GM12865 (cell line): Measurements from ENCODE around the gene RHOF.

Experiments
- DNase-seq: peaks from one replicate; pipeline ENCODE4 v3.0.0; 2010; ENCODE audit warnings: low read depth
- H3K4me3 ChIP-seq: 2 replicates; pipeline ENCODE4 v1.5.1; 2011; ENCODE audit warnings: mild to moderate bottlenecking, low read depth, low read length, control low read depth
- TF ChIP-seq, protein P1 (sequence below): IDR thresholded peaks from 2 replicates; pipeline ENCODE4 v1.5.1; 2011; ENCODE audit warnings: low read length, control low read depth, low read depth, inconsistent platforms; ENCODE audit not compliant: insufficient read depth; ENCODE audit errors: missing control alignments

The RHOF gene

DNA sequence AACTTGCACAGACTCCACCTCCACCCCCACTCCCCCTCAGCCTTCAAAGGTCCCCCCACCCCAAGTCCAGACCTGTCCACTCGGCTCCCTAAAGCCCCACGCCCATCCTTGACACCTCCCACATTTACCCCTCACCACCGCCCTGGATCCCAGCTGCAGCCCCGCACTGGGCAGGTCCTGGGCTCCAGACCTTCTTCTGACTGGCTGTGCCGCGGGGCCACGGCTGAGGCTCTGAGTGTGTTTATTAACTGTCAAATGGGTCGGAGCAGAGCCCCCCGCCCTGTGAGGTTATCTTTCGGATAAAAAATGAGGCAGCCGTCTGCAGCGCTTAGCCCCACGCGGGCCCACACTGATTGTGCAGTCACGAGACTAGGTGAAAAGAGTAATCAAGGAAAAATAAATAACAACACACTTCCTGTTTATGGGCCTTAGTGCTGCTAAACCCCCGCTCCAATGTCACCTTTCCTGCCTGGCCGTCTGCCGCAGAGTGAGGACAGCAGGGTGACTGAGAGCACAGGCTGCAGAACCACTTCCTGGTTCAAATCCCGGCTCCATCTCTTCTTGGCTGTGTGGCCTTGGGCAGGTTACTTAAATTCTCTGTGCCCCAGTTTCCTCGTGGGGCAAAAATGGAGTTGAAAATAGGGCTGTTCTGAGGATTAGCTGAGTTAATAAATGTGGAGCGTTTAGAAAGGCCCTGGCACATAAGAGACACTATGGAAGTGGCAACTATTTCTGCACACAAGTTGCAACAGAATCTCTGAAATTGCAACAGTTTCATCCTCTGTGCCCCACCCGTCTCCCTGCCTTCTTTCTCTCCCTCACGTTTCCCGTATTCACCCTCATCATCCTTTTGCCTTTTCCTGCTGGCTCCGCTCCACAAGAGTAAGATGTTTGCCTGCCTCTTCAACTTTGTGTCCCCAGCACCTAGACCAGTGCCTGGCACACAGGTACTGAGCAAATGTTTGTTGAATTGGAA, 19.7 kb upstream of the RHOF start:
- no peak for DNase-seq
- H3K4me3 ChIP-seq, result no peak overlapping the region; the same call in 1 of the 2 replicates
- TF ChIP-seq, protein P1, sequence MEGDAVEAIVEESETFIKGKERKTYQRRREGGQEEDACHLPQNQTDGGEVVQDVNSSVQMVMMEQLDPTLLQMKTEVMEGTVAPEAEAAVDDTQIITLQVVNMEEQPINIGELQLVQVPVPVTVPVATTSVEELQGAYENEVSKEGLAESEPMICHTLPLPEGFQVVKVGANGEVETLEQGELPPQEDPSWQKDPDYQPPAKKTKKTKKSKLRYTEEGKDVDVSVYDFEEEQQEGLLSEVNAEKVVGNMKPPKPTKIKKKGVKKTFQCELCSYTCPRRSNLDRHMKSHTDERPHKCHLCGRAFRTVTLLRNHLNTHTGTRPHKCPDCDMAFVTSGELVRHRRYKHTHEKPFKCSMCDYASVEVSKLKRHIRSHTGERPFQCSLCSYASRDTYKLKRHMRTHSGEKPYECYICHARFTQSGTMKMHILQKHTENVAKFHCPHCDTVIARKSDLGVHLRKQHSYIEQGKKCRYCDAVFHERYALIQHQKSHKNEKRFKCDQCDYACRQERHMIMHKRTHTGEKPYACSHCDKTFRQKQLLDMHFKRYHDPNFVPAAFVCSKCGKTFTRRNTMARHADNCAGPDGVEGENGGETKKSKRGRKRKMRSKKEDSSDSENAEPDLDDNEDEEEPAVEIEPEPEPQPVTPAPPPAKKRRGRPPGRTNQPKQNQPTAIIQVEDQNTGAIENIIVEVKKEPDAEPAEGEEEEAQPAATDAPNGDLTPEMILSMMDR, result no peak

DNA sequence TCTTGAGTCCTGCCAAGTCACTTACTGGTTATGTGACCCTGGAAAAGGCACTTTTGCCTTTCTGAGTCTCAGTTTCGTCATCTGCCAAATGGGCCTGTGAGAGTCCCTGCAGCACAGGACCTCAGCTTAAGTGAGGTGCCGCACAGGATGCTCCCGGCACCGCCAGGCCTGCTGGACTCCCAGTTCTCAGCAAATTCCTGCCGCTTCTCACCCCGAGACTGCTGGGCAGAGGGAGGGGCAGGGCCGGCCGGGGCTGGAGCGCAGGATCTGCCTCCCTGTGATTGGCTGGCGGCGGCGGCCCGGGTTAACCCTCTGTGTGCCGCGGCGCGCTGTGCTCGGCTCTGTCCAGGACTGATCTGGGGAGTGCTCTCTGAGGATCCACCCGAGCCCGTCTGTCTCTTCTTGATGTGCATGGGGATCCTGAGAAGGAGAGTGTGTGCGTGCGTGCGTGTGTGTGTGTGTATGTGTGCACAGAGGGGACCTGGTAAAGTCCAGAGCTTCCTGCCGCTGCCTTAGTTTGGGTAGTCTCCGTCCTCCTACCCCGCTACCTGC, 18.9 kb upstream of the RHOF start:
- peak; percentile 48 for DNase-seq
- TF ChIP-seq, protein P1, result no peak
- peak overlapping the region; percentile 73 for H3K4me3 ChIP-seq

DNA sequence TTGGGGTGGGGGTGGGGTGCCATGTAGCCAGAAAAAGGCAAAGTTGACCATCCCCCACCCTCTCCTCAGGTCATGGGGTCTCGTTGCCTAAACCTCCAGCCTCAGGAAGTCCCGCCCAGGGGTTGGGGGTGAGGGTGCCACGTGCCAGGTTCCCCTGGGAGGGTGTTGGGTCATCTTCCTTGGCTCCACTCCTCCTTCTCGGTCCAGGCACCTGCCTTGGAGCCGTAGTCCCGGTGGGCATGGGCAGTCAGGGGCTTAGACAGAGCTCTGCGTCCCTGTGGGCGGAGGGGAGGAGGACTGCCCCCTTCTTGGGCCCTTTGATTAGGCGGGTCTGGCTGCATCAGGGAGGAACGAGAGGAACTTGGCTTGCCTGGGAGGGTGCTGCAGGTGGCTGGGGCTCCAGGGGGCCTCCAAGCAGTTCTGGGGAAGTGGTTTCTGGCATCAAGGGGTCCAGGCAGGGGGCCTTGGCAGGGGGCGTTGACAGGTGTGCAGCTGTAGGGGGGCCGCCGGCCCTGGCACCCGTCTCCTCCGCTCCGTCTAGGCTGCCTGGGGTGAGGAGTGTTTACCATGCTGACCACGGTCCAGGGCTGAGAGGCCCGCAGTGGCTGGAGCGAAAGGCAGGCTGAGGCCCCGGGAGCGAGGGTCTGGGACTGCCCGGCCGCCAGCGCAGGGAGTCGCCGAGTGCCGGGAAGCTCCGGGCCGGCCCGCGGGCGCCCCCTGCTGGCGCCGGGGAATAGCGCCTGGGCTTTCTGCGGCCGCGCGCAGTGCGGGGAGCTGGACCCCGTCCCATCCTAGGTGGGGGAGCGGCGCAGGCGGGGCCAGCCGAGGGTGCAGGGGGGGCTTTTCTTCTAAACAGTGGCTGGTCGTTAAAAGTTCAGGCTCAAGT, 18.2 kb upstream of the RHOF start:
- peak; percentile 65 for DNase-seq
- peak overlapping the region; percentile 73 for H3K4me3 ChIP-seq
- TF ChIP-seq, protein P1, result peak; percentile 91

DNA sequence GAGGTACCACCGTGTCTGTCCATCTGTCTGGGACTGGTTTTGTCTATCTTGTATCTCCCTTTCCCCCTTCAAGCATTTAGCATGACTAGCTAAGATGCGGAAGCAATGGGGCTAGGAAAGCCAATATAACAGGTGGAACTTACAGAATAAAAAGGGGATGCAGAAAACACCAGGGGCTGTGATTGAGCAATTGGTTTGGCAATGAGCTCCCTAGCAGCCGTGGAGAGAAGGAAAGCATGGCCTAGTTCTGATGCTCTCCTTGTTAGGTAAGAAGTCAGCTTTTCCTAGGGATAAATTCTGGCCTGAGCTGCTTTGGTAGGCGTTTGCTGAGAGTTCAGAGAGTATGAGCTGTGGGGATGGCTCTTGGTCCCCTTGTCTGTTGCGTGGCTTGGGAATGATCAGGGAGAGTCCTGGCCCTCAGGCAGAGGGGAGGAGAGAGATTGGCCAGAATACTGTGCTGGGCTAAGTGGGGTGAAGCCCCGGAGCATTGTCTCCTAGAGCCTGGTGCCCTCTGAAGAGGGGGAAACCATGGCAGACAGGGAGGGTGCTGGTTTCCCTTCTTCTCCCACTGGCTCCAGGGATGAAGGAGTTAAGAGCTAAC, 17.4 kb upstream of the RHOF start:
- peak overlapping the region; percentile 73; the same call in 1 of the 2 replicates for H3K4me3 ChIP-seq
- DNase-seq, result no peak
- TF ChIP-seq, protein P1, result no peak

DNA sequence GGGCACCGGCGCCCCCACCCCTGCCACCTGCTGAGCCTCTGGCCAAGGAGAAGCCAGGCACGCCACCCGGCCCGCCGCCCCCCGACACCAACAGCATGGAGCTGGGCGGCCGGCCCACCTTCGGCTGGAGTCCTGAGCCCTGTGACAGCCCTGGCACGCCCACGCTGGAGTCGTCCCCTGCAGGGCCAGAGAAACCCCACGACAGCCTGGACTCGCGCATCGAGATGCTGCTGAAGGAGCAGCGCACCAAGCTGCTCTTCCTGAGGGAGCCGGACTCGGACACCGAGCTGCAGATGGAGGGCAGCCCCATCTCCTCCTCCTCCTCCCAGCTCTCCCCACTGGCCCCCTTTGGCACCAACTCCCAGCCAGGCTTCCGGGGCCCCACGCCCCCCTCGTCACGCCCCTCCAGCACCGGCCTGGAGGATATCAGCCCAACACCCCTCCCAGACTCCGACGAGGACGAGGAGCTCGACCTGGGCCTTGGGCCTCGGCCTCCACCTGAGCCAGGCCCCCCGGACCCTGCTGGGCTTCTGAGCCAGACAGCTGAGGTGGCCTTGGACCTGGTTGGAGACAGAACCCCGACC, 16.8 kb upstream of the RHOF start:
- TF ChIP-seq, protein P1, result no peak
- no peak overlapping the region for H3K4me3 ChIP-seq
- no peak for DNase-seq

DNA sequence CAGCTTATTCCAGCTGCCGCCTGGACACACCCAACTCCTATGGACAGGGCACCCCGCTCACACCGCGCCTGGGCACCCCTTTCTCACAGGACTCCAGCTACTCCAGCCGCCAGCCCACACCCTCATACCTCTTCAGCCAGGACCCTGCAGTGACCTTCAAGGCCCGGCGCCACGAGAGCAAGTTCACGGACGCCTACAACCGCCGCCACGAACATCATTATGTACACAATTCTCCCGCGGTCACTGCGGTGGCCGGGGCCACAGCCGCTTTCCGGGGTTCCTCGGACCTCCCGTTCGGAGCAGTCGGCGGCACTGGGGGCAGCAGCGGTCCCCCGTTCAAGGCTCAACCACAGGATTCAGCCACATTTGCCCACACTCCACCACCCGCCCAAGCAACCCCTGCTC, 16.2 kb upstream of the RHOF start:
- TF ChIP-seq, protein P1, result no peak

More for the DNA sequence above, 16.2 kb upstream of the RHOF start:
- no peak overlapping the region for H3K4me3 ChIP-seq
- no peak for DNase-seq
